GM19395 (cell line): ENCODE results near the gene SAMD4A.

Experiments used
- ATAC-seq: cut with Tn5 transposase; IDR thresholded peaks from one replicate; pipeline ENCODE4 v1.9.1; 2021; ENCODE audit warnings: mild to moderate bottlenecking, moderate library complexity; ENCODE audit not compliant: unreplicated experiment

The SAMD4A gene

GRCh38 chr14:54773171-54774006, 206.5 kb downstream of the SAMD4A start:
- ATAC-seq: peak; percentile 67

GRCh38 chr14:54774824-54775223, 207.9 kb downstream of the SAMD4A start:
- no peak for ATAC-seq

- ATAC-seq: no peak
Measured at GRCh38 chr14:54775486-54776140, 208.7 kb downstream of the SAMD4A start.

GRCh38 chr14:54776361-54777001, 209.6 kb downstream of the SAMD4A start:
- ATAC-seq: no peak

GRCh38 chr14:54777395-54777794, 210.5 kb downstream of the SAMD4A start:
- ATAC-seq: no peak

- ATAC-seq: no peak
Measured at GRCh38 chr14:54778618-54779345, 211.9 kb downstream of the SAMD4A start.

- no peak for ATAC-seq
Measured at GRCh38 chr14:54781080-54781479, 214.2 kb downstream of the SAMD4A start.

GRCh38 chr14:54781961-54782750, 215.2 kb downstream of the SAMD4A start:
- no peak for ATAC-seq

- ATAC-seq: peak; percentile 94
Measured at GRCh38 chr14:54782751-54783659, 216.1 kb downstream of the SAMD4A start.

- ATAC-seq: no peak
Measured at GRCh38 chr14:54783660-54784015, 216.7 kb downstream of the SAMD4A start.

- ATAC-seq: no peak
Measured at GRCh38 chr14:54784060-54784459, 217.1 kb downstream of the SAMD4A start.

- no peak for ATAC-seq
Measured at GRCh38 chr14:54784657-54785056, 217.7 kb downstream of the SAMD4A start.

GRCh38 chr14:54785136-54785777, 218.3 kb downstream of the SAMD4A start:
- ATAC-seq: no peak

- ATAC-seq: no peak
Measured at GRCh38 chr14:54785778-54786770, 219.1 kb downstream of the SAMD4A start.

- no peak for ATAC-seq
Measured at GRCh38 chr14:54786838-54787237, 219.9 kb downstream of the SAMD4A start.

GRCh38 chr14:54787261-54787660, 220.3 kb downstream of the SAMD4A start:
- no peak for ATAC-seq

GRCh38 chr14:54788701-54789100, 221.8 kb downstream of the SAMD4A start:
- ATAC-seq: no peak

GRCh38 chr14:54789166-54789565, 222.2 kb downstream of the SAMD4A start:
- no peak for ATAC-seq
